MG63 (cell line): Measurements from ENCODE around the gene TMEM51. TPM values are rescaled to one million over a fixed set of nuclear protein-coding genes. Genes with fewer than 3 reads are reported as not detected.

ENCODE experiments used
- DNase-seq: peaks from one replicate; pipeline ENCODE4 v3.0.0-alpha.2; 2020
- H3K27me3 ChIP-seq: fragments of 250-450 bp; sonication (Bioruptor Pico); 2 replicates; pipeline ENCODE4 v1.5.1; 2020; ENCODE audit warnings: mild to moderate bottlenecking, moderate library complexity
- H3K36me3 ChIP-seq: fragments of 250-450 bp; sonication (Bioruptor Pico); 2 replicates; pipeline ENCODE4 v1.5.1; 2020; ENCODE audit warnings: mild to moderate bottlenecking, moderate library complexity
- H3K4me3 ChIP-seq: fragments of 250-450 bp; sonication (Bioruptor Pico); 2 replicates; pipeline ENCODE4 v1.5.1; 2020; ENCODE audit warnings: mild to moderate bottlenecking, moderate library complexity
- H3K9me3 ChIP-seq: fragments of 250-450 bp; sonication (Bioruptor Pico); 2 replicates; pipeline ENCODE4 v1.5.1; 2020; ENCODE audit warnings: mild to moderate bottlenecking, moderate library complexity
- total RNA-seq: library from RNA; depleted of rRNA; stranded (reverse); fragments of >200 nt; shearing (Covaris generic); gene quantifications from 2 replicates; pipeline ENCODE4 v1.2.3, GENCODE V29; 2014; ENCODE audit warnings: low replicate concordance

The TMEM51 gene
- total RNA-seq, 1 experiment from 2014 or later = 2.8 TPM

DNA sequence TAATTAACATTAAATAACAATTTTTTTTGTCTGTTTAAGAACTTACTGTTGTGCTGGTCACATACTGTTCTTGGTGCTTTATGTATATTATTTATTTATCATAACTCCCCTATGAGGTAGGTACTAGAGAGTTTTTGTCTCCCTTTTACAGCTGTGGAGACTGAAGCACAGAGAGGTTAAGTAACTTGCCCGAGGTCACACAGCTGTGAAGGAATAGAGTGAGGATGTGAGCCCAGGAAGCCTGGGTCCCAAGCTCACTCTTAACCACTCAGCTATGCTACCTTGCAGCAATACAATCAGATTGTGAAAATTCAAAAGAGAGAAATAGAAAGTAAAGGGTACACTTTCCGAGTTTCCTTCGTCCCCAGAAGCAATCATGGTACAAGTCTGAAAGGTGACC lies 57.9 kb downstream of the TMEM51 start:
- H3K27me3 ChIP-seq = no peaks in the 10 kb centered on the region
- DNase-seq = no peak
- H3K36me3 ChIP-seq = no peaks in the 10 kb centered on the region
- H3K4me3 ChIP-seq = no peak overlapping the region
- H3K9me3 ChIP-seq = no peaks in the 10 kb centered on the region

DNA sequence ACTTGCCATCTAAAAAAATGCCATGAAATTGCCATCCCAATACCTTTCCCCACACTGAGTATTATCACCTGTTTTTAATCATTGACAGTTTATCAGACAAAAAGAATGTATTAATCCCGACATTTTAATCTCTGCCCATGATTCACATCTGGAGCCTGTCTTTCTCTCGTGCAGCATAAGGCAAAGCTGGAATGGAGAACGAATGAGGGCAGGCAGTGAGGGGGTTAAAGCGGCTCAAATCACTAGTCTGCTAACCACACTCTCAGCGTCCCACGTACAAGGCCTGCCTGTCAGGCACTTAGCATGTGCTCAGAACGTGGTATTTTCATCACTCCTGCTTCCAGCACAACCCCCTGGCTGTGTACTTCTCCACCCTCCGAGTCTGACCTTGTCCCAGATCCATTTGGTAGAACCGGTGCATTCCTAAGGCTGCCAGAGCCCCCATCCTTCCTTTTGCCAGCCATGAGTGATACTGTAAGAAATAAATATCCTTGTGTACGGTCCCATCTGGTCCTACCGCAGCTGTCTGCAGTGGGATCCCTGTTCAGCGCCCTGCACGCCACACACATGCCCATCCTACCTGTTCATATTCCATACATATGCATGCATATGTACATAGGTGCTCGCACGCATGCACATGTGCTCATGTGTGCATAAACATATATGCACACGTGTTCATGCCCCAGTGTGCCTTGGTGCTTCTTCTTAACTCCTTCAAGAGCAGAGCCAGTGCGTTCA lies 58.8 kb downstream of the TMEM51 start:
- no peaks in the 10 kb centered on the region for H3K9me3 ChIP-seq
- no peaks in the 10 kb centered on the region for H3K36me3 ChIP-seq
- DNase-seq = no peak
- no peak overlapping the region for H3K4me3 ChIP-seq
- H3K27me3 ChIP-seq = no peaks in the 10 kb centered on the region

DNA sequence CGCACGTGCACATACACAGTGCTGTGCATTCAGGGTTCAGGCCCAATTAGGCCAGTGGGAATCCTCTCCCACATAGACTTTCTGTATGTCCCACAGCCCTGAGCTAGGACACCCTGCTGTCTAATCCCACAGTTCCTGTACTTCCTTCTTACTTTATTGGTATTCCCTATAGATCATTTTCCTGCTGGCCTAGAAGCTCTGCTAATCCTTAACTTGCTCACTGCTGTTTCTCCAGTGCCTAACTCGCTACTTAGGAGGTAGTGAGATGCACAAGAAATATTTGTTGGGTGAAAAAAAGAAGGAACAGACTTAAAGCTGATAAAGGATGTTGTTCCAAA lies 59.4 kb downstream of the TMEM51 start:
- H3K9me3 ChIP-seq = no peaks in the 10 kb centered on the region
- no peaks in the 10 kb centered on the region for H3K36me3 ChIP-seq
- DNase-seq = no peak
- no peak overlapping the region for H3K4me3 ChIP-seq
- no peaks in the 10 kb centered on the region for H3K27me3 ChIP-seq

DNA sequence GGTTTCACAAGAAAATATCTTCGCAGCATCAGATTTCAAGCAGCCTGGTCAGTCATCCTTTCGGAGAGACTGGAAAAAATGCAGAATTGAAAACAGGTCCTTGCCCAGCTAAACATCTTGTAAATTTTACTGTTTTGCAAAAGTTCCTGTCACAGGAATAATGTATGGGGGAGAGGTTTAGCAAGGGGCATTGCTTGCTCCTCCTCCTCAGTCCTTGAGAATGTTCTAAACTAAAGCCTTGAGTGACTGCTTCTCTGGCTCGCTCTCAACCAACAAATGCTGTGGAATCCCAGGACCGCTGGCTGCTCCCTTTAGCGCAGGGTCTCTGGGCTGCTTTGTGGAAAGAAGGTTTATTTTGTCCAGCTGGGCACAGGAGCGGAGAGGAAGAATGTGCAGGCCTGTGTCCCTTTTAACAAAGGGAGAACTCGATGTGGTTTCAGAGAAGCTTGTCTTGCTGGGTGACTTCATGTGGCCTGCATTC lies 59.8 kb downstream of the TMEM51 start:
- H3K36me3 ChIP-seq = no peaks in the 10 kb centered on the region
- no peak overlapping the region for H3K4me3 ChIP-seq
- no peak for DNase-seq
- H3K27me3 ChIP-seq = no peaks in the 10 kb centered on the region
- no peaks in the 10 kb centered on the region for H3K9me3 ChIP-seq

DNA sequence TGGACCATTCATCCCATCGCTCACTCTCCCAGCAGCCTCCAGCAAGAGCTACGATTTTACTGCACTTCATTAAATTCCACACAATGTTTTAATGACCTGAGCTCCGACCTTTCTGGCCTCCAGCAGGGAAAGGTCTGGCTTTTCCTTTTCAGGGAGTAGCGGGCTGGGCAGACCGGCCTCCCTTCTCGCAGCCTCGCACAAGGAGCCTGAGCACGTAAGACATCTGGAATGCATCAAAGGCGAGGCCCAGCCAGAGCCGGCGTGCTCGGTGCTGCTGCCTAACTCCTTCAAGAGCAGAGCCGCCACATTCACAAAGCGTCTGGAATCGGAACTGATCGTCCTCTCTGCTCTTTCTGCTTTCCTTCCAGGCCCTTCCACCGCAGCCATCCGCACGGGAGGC lies 61.0 kb downstream of the TMEM51 start:
- DNase-seq = no peak
- H3K27me3 ChIP-seq = no peaks in the 10 kb centered on the region
- H3K9me3 ChIP-seq = no peaks in the 10 kb centered on the region
- no peak overlapping the region for H3K4me3 ChIP-seq
- no peaks in the 10 kb centered on the region for H3K36me3 ChIP-seq

DNA sequence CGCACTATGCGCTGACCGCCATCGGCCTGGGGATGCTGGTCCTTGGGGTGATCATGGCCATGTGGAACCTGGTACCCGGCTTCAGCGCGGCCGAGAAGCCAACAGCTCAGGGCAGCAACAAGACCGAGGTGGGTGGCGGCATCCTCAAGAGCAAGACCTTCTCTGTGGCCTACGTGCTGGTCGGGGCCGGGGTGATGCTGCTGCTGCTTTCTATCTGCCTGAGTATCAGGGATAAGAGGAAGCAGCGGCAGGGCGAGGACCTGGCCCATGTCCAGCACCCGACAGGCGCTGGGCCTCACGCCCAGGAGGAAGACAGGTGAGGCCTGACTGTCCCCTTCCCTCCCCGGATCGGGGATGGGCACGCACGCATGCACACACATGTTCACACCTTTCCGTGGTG lies 61.6 kb downstream of the TMEM51 start:
- no peak for DNase-seq
- Histone ChIP-seq H3K36me3 (no peaks in the 10 kb centered on the region), H3K9me3 (no peaks in the 10 kb centered on the region), H3K27me3 (no peaks in the 10 kb centered on the region), H3K4me3 (no peak overlapping the region)

DNA sequence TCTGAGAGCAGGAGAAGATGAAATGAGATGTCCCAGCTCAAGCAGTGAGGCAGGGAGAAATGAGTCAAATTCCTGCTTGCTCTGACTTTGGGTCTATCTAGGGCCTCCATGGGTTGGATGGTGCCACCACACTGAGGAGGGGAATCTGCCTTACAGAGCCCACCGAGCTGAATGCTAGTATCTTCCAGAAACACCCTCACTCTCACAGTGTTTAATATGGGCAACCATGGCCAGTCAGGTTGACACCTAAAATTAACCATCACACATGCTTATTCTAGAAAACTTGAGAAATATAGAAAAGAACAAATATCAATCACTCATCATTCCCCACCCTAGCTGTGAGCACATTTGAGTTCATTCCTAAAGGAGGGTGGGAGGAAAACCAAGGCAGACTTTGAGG lies 64.1 kb downstream of the TMEM51 start:
- DNase-seq = no peak
- H3K36me3 ChIP-seq = no peaks in the 10 kb centered on the region
- H3K4me3 ChIP-seq = no peak overlapping the region
- no peaks in the 10 kb centered on the region for H3K9me3 ChIP-seq
- no peaks in the 10 kb centered on the region for H3K27me3 ChIP-seq

DNA sequence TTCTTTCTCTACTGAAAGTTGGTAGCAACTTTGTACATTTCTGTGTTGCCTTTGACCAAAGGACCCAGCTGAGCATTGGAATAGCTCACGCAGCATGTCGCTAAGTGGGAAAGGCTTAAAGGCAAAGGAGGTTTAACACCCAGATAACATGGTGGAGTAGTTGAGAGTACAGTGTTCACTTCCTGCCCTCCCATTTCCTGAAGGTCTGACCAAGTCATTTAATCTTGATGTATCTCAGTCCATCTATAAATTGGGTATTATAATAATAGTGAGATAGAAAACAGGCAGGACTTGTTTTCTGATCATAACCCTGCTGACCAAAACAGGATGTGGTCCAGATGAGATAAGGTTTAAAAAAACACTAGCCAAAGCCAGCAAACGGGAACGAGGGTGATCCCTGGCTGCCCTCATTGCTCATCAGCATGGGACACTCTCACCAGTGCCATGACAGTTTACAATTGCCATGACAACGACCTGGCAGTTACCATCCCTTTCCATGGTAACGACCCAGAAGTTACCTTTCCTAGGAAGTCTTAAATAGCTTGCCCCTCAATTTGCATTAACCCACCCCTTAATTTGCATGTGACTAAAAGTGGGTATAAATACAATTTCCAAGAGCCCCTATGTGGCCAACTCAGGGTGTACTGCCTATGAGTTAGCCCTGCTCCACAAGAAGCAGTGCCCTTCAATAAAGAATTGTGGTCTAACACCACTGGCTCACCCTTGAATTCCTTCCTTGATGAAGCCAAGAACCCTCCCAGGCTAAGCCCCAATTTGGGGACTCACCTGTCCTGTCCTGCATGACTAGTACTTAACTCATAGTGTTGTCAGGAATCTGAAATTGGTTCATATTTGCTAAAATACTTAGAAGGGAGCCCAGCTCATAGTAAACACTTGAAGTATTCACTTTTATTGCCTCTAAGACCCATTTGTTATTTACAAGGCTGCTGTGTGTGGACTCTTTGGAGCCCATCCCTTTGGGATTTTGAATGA lies 65.0 kb downstream of the TMEM51 start:
- no peaks in the 10 kb centered on the region for H3K9me3 ChIP-seq
- H3K4me3 ChIP-seq = no peak overlapping the region
- H3K27me3 ChIP-seq = no peaks in the 10 kb centered on the region
- no peaks in the 10 kb centered on the region for H3K36me3 ChIP-seq
- DNase-seq = no peak

DNA sequence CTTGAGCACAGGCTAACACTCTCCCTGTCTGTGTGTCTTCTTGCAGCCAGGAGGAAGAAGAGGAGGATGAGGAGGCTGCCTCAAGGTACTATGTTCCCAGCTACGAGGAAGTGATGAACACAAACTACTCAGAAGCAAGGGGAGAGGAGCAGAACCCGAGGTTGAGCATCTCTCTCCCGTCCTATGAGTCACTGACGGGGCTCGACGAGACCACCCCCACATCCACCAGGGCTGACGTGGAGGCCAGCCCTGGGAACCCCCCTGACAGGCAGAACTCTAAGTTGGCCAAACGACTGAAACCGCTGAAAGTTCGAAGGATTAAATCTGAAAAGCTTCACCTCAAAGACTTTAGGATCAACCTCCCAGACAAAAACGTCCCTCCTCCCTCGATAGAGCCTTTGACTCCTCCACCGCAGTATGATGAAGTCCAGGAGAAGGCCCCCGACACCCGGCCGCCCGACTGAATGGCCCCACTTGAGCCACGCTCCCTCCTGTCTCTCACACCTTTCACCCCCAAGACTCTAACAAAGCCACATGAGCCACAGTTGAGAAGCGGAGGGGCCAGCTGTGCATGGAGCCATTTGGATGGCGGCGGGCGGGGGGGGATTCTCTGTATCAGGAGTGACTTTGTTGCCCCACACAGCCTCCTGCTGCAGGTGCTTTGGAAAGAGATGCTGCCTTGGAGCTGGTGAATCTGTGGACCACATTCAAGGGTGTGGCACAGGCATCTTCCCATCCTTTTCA lies 65.9 kb downstream of the TMEM51 start:
- H3K27me3 ChIP-seq = no peaks in the 10 kb centered on the region
- DNase-seq = no peak
- no peaks in the 10 kb centered on the region for H3K9me3 ChIP-seq
- H3K4me3 ChIP-seq = no peak overlapping the region
- H3K36me3 ChIP-seq = no peaks in the 10 kb centered on the region

DNA sequence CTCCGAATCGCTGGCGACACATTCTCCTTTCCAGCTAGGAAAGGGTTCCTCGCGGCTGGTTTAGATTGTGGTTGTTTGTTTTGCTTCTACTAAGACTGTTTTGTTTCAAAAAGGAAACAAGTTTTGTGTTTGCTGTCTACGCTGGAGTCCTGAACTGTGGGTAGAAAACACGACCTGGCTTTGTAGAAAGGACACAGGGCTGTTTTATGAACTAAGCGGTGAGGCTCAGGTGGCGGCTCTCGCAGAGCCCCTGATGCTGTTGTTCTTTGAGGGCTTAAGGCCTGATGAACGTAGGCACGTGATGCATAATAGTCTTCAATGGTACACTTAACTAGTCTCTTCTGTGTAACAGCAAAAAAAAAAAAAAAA lies 66.5 kb downstream of the TMEM51 start:
- Histone ChIP-seq H3K4me3 (no peak overlapping the region), H3K9me3 (no peaks in the 10 kb centered on the region), H3K27me3 (no peaks in the 10 kb centered on the region), H3K36me3 (no peaks in the 10 kb centered on the region)
- DNase-seq = no peak

DNA sequence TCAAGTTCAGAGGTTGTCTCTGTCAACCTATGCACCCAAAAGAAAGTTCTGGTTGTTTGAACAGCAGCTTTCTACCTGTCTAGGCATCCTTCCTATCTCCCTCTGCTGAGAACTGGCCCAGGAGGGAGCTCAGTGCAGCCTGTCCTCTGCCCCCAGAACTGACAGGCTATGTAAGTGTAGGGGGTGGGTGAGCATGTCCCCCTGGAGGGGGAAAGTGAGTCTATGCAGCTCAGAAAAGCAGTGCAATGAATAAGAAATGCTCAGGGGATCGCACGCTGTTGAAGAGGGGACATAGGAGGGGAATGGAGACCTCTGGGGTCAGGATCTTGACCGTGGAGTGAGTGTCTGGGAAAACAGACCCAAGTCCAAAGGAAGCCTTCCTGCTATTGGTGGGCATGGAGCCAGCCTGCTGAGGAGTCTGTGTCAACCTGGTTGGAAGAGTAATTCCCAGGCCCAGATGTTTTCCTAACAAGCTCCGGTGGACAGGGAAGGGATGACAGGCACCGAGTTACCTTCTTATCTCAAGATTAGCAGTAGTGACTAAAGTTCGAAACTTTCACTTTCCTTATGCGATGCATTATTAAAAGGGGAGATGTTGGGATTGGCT lies 67.4 kb downstream of the TMEM51 start:
- H3K4me3 ChIP-seq = no peak overlapping the region
- no peaks in the 10 kb centered on the region for H3K9me3 ChIP-seq
- no peak for DNase-seq
- no peaks in the 10 kb centered on the region for H3K36me3 ChIP-seq
- H3K27me3 ChIP-seq = no peaks in the 10 kb centered on the region

DNA sequence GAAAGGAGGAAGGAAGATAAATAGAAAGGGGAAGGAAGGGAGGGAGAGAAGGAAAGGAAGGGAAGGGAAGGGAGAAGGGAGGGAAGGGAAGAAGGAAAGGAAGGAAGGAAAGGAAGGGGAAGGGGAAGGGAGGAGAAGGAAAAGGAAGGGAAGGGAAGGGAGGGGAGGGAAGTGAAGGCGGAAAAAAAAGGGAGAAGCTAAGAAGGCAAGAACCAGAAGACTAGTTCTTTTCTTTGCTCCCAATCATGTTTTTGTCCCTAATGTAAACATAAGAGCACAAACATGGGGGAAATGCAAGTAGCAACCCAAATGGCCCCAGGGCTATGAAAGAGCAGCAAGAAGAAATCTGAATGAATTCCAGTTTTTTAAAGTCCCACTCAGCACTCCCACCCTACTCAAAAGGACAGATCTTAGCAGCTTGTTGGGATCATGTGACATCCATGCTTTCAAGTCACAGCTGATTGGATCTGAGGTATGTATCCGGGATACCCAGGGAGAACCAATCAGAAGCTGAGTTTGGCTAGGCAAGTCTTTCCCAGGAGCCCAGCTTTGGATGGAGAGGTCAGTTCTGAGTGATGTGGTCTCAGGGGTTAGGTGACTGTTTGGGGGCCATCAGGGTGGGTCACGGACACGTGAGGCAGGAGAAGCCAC lies 69.2 kb downstream of the TMEM51 start:
- Histone ChIP-seq H3K36me3 (no peaks in the 10 kb centered on the region), H3K9me3 (no peaks in the 10 kb centered on the region), H3K4me3 (no peak overlapping the region), H3K27me3 (no peaks in the 10 kb centered on the region)
- DNase-seq = no peak

DNA sequence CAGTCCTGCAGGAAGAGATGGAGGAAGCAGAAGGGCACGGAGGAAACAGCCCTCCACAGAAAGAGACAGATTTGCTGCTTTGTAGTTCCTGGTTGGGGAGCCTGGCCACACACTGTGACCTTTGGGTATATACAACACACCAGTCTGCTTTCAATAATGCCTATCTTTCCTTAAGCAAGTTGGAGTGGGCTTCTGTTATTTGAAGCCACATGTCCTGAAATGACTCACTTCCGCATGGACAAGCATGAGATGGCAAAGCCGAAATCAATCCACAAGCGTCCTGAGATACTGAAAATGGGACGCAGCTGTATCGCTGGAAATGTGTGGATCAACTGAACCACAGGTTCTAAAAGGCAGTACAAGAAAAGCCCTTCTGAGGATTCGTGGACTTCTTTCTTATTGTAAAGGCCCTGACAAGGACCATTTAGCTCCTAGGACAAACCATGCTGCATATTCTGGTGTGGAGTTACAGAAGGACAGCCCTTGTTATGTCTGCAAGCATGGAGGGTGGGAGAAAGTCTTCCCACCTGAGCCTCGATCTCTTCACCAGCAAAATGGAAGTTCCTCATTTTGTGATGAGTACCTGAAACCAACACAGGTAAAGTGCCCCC lies 70.8 kb downstream of the TMEM51 start:
- Histone ChIP-seq H3K36me3 (no peaks in the 10 kb centered on the region), H3K4me3 (no peak overlapping the region), H3K27me3 (no peaks in the 10 kb centered on the region), H3K9me3 (no peaks in the 10 kb centered on the region)
- DNase-seq = no peak

DNA sequence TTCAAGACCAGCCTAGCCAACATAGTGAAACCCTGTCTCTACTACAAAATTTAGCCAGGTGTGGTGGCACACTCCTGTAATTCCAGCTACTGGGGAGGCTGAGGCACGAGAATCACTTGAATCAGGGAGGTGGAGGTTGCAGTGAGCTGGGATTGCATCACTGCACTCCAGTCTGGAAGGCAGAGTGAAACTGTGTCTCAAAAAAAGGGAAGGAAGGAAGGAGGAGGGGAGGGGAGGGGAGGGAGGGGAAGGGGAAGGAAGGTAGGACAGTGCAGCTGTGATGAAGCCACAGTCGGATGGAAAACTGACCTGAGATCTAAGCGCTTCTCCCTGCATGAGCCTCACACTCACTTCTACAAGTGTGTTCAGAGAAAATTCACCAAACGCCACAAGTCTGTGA lies 71.4 kb downstream of the TMEM51 start:
- H3K27me3 ChIP-seq = no peaks in the 10 kb centered on the region
- no peak overlapping the region for H3K4me3 ChIP-seq
- H3K9me3 ChIP-seq = no peaks in the 10 kb centered on the region
- H3K36me3 ChIP-seq = no peaks in the 10 kb centered on the region
- DNase-seq = no peak

DNA sequence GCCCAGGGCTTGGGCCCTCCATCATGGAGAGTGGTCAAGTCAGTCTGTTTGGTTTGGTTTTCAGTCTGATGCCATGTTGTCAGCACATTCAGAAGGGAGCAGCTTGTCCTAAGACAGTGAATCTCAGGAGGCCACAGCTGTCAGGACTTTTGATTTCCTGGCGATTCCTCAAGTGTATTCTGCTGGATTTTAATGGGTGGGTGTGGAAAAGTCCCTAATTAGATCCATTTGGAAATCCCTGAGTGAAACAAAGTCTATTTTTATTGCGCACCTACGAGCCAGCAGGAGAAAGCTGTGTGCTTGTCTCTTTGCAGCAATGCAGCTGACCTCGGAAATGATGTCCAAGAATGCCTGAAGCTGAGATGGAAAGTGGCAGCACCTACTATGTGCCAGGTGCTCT lies 71.9 kb downstream of the TMEM51 start:
- no peaks in the 10 kb centered on the region for H3K9me3 ChIP-seq
- H3K36me3 ChIP-seq = no peaks in the 10 kb centered on the region
- no peak for DNase-seq
- no peak overlapping the region for H3K4me3 ChIP-seq
- H3K27me3 ChIP-seq = no peaks in the 10 kb centered on the region
